Measurements from ENCODE around the gene SNX13. TPM values are rescaled to one million over a fixed set of nuclear protein-coding genes. Genes with fewer than 3 reads are reported as not detected.

SNX13 gene
- total and polyA plus RNA-seq, 2 donors (not counting 3 experiments of a cell fraction or from before 2014, with no cell fraction given): 6.1 to 28.5 TPM

- POLR2A ChIA-PET: no interaction called here
- dilution Hi-C loops (cut with MboI; ENCODE audit: extremely low pct_ligation_motif_present, low sequenced_read_pairs) (no loop called here), intact Hi-C loops (cut with micrococcal nuclease) (no loop called here)
- DNase-seq (ENCODE audit: low read depth, low spot score): no peak
- Histone ChIP-seq H3K9ac (replicated peaks; ENCODE audit: extremely low read depth, insufficient read depth, low read length) (no peak overlapping the region), H3K9me3 (replicated peaks; ENCODE audit: control insufficient read depth, insufficient read depth, low read length) (no peaks in the 10 kb centered on the region), H3K79me2 (ENCODE audit: control insufficient read depth, insufficient read depth, low read length) (no peaks in the 10 kb centered on the region), H3K9me1 (replicated peaks; ENCODE audit: control insufficient read depth, extremely low read depth, insufficient read depth, low read length) (no peaks in the 10 kb centered on the region), H3K4me2 (ENCODE audit: insufficient read depth, low read length) (no peak overlapping the region), H3K4me3 (replicated peaks in 1 of 3; ENCODE audit: insufficient read depth in 1 of 3, low read depth in 1 of 3, low read length in 3 of 3) (no peak overlapping the region), H3K36me3 (ENCODE audit: control insufficient read depth in 2 of 2, extremely low read depth in 1 of 2, insufficient read depth in 2 of 2, low read length in 2 of 2) (no peaks in the 10 kb centered on the region), H4K20me1 (replicated peaks; ENCODE audit: control insufficient read depth, extremely low read depth, insufficient read depth, low read length) (no peaks in the 10 kb centered on the region), H2AFZ (ENCODE audit: low read depth, low read length) (no peak overlapping the region), H3K27ac (ENCODE audit: insufficient read depth, low read depth, low read length) (no peak overlapping the region), H3K27me3 (ENCODE audit: control insufficient read depth in 2 of 2, insufficient read depth in 2 of 2, low read length in 2 of 2) (no peaks in the 10 kb centered on the region), H3K4me1 (ENCODE audit: control insufficient read depth, extremely low read depth, insufficient read depth, low read length) (no peaks in the 10 kb centered on the region)
- FAIRE-seq: no peak
- CTCF ChIA-PET: interaction anchor here (0.6 to 8.2 kb wide), 6 partner anchors 14 to 606 kb away, joined by 3 to 331 read pairs (median 3); no protein-coding TSS in a partner anchor
- BruUV-seq (replicated peaks): no TSS peak
- TF ChIP-seq POLR2A (IDR thresholded peaks at IDR 0.05; ENCODE audit: low read depth, low read length) (no peak), MYC (IDR thresholded peaks at IDR 0.05; ENCODE audit: low read depth, low read length) (no peak), JUN (IDR thresholded peaks at IDR 0.05; ENCODE audit: borderline replicate concordance, insufficient read depth, insufficient read length, low read depth) (no peak), CTCF (IDR thresholded peaks at IDR 0.05; ENCODE audit: extremely low read depth in 1 of 2, insufficient read depth in 1 of 2, low read depth in 1 of 2, low read length in 2 of 2) (no peak), FOS (IDR thresholded peaks at IDR 0.05; ENCODE audit: borderline replicate concordance, insufficient read depth, low read length) (no peak), EZH2 (IDR thresholded peaks at IDR 0.05; ENCODE audit: borderline replicate concordance, low read depth, low read length, severe bottlenecking) (no peak), GATA2 (IDR thresholded peaks at IDR 0.05; ENCODE audit: insufficient read depth, insufficient read length, low read depth, low read length) (no peak), MAX (IDR thresholded peaks at IDR 0.05; ENCODE audit: insufficient read depth, insufficient read length) (no peak), POLR2AphosphoS5 (IDR thresholded peaks at IDR 0.05; ENCODE audit: insufficient read depth, low read depth, low read length) (no peak)
Measured at GRCh38 chr7:17773289-17773626, 167.0 kb downstream of the SNX13 start.
